Right lobe of liver (tissue), 6 donors: ENCODE measurements around the gene PTGS1. TPM values are rescaled to one million over a fixed set of nuclear protein-coding genes. Genes with fewer than 3 reads are reported as not detected.
"Not testable (repeated sequence)": the region's sequence is repeated elsewhere in the genome, so short reads cannot be mapped to it uniquely, and the experiment has no call there.

Experiments
- ATAC-seq, 4 donors: fragments of 200-7000 bp; cut with Tn5 transposase; one replicate each; pipeline ENCODE4 v1.9.1; 2020; ENCODE audit warnings: mild to moderate bottlenecking in 4 of 4, moderate library complexity in 4 of 4
- DNase-seq, 3 donors: peaks; one replicate each; pipeline ENCODE4 v3.0.0-alpha.2; 2020
- H3K27ac ChIP-seq, 3 donors: fragments of 200-600 bp; one replicate each; pipeline ENCODE4 v1.8.0; 2022
- H3K27me3 ChIP-seq, 2 donors: fragments of 200-600 bp; one replicate each; pipeline ENCODE4 v1.8.0; 2022
- H3K36me3 ChIP-seq, 4 donors: fragments of 200-600 bp; sonication (generic) in 1 of 4; one replicate each; pipeline versions ENCODE4 v1.5.1 to v1.8.0; 2017 to 2022; ENCODE audit warnings: control low read depth in 1 of 4
- H3K4me1 ChIP-seq, 4 donors: fragments of 200-600 bp; sonication (generic) in 1 of 4; one replicate each; pipeline versions ENCODE4 v1.5.1 to v1.8.0; 2017 to 2022; ENCODE audit warnings: control low read depth in 1 of 4
- H3K4me3 ChIP-seq, 3 donors: fragments of 200-600 bp; one replicate each; pipeline ENCODE4 v1.8.0; 2022
- H3K9me3 ChIP-seq, 4 donors: fragments of 200-600 bp; sonication (generic) in 1 of 4; one replicate each; pipeline versions ENCODE4 v1.5.1 to v1.8.0; 2017 to 2022; ENCODE audit warnings: control low read depth in 1 of 4
- CTCF ChIP-seq, 4 donors: fragments of 200-600 bp in 3 of 4; fragments of 450-650 bp in 1 of 4; IDR thresholded peaks; one replicate each; pipeline versions ENCODE4 v1.5.1 to v1.8.0; 2016 to 2022; ENCODE audit warnings: antibody characterized with exemption in 4 of 4, mild to moderate bottlenecking in 2 of 4
- POLR2A ChIP-seq: fragments of 450-650 bp; IDR thresholded peaks from one replicate; pipeline ENCODE4 v1.6.1; 2017; ENCODE audit warnings: antibody characterized with exemption, mild to moderate bottlenecking
- WGBS: methylation state at CpG from one replicate; pipeline ENCODE4 v1.1.6; 2018; ENCODE audit warnings: low coverage, low lambda C conversion rate; ENCODE audit not compliant: insufficient coverage; ENCODE audit errors: missing lambda C conversion rate; 5-methylcytosine and 5-hydroxymethylcytosine counted together
- intact Hi-C, 2 donors: fragments of 100-400 bp; cut with DNase I; formaldehyde crosslinking; loops; one replicate each; pipeline versions ENCODE4 v1.11.2 to v1.14.1; 2022
- total RNA-seq, 6 experiments: library from RNA; depleted of rRNA in 2 of 6; stranded (reverse); fragments of >200 nt in 2 of 6; fragmentation: NEBNext Ultra II Directional in 3 of 6; extraction: Animal tissue kit (Norgen Biotek cat#: 25700) in 3 of 6; gene quantifications; one replicate each; pipeline versions ENCODE4 v1.1.0 to v1.2.4, GENCODE V29; 2016 to 2023
- donor health status: DM: no; HTN: yes; CAD: no.
- donor health status: DM: no; HTN: no; CAD: no.
- donor health status: DM: no; HTN: no; CAD: no.
- donor health status: DM: no; HTN: yes; CAD: no.
- donor health status: DM: no; HTN: yes; CAD: no.

Gene PTGS1
- total RNA-seq, 6 experiments from 2014 or later, result 1.7 to 3.6 (median 2.4) TPM

GRCh38 chr9:122403381-122404000 is 32.7 kb downstream of the PTGS1 start:
- no peaks in the 10 kb centered on the region for H3K9me3 ChIP-seq
- TF ChIP-seq CTCF (IDR thresholded peaks at IDR 0.05) (no peak), POLR2A (no peak)
- H3K27me3 ChIP-seq, result no peaks in the 10 kb centered on the region
- no peaks in the 10 kb centered on the region for H3K4me1 ChIP-seq
- H3K36me3 ChIP-seq, result no peaks in the 10 kb centered on the region
- no peak overlapping the region for H3K27ac ChIP-seq
- DNase-seq, result no peak
- ATAC-seq, result no peak
- intact Hi-C loops, result no loop called here
- 40% methylated on average over 6 of the region's 6 CpGs for WGBS
- no peak overlapping the region for H3K4me3 ChIP-seq

GRCh38 chr9:122405304-122406069 is 34.7 kb downstream of the PTGS1 start:
- H3K27me3 ChIP-seq, H3K27ac ChIP-seq, ATAC-seq, H3K4me1 ChIP-seq, DNase-seq, H3K4me3 ChIP-seq, intact Hi-C loops, H3K9me3 ChIP-seq, H3K36me3 ChIP-seq: not testable (repeated sequence)
- 55% methylated on average over 7 of the region's 15 CpGs for WGBS

DNA sequence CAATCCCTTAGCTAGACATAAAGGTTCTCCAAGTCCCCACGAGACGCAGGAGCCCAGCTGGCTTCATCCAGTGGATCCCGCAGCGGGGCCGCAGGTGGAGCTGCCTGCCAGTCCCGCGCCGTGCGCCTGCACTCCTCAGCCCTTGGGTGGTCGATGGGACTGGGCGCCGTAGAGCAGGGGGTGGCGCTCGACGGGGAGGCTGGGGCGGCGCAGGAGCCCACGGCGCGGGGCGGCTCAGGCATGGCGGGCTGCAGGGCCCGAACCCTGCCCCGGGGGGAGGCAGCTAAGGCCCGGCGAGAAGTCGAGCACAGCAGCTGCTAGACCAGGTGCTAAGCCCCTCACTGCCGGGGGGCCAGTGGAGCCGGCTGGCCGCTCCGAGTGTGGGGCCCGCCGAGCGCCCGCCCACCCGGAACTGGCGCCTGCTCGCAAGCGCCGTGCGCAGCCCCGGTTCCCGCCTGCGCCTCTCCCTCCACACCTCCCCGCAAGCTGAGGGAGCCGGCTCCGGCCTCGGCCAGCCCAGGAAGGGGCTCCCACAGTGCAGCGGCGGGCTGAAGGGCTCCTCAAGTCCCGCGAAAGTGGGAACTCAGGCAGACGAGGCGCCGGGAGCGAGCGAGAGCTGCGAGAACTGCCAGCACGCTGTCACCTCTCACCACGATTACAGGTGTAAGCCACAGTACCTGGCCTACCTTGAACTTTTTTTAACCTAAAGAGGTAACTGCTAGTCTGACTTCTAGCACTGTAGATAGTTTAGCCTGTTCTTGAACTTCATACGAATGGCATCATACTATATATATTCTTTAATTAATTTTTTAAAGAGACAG is 35.5 kb downstream of the PTGS1 start:
- no peak overlapping the region for H3K4me3 ChIP-seq
- no peak for TF ChIP-seq POLR2A
- no peak for TF ChIP-seq CTCF (IDR thresholded peaks at IDR 0.05)
- WGBS, result 52% methylated on average over 2 of the region's 61 CpGs
- ATAC-seq (no peak), DNase-seq (no peak)
- H3K27ac ChIP-seq, result no peak overlapping the region
- no peaks in the 10 kb centered on the region for H3K36me3 ChIP-seq
- intact Hi-C loops, result no loop called here
- no peaks in the 10 kb centered on the region for H3K4me1 ChIP-seq
- H3K27me3 ChIP-seq, result no peaks in the 10 kb centered on the region
- no peaks in the 10 kb centered on the region for H3K9me3 ChIP-seq

DNA sequence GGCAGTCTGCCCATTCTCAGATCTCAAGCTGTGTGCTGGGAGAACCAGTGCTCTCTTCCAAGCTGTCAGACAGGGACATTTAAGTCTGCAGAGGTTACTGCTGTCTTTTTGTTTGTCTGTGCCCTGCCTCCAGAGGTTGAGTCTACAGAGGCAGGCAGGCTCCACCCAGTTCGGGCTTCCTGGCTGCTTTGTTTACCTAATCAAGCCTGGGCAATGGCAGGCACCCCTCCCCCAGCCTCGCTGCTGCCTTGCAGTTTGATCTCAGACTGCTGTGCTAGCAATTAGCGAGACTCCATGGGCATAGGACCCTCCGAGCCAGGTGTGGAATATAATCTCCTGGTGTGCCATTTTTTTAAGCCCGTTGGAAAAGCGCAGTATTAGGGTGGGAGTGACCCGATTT is 43.3 kb downstream of the PTGS1 start:
- H3K36me3 ChIP-seq, result not testable (repeated sequence)

GRCh38 chr9:122418016-122418415 is 47.2 kb downstream of the PTGS1 start:
- no peak overlapping the region for H3K4me3 ChIP-seq
- H3K4me1 ChIP-seq, result no peaks in the 10 kb centered on the region
- DNase-seq (no peak), ATAC-seq (no peak)
- no peaks in the 10 kb centered on the region for H3K27me3 ChIP-seq
- H3K36me3 ChIP-seq, result no peaks in the 10 kb centered on the region
- TF ChIP-seq CTCF (IDR thresholded peaks at IDR 0.05) (no peak), POLR2A (no peak)
- H3K9me3 ChIP-seq, result peaks cover 0 to 4% (median 0%) of the 10 kb centered on the region in 4 donors
- H3K27ac ChIP-seq, result no peak overlapping the region
- intact Hi-C loops, result no loop called here

More for the DNA sequence above, 43.3 kb downstream of the PTGS1 start:
- intact Hi-C loops, H3K9me3 ChIP-seq, H3K27ac ChIP-seq, H3K4me3 ChIP-seq, H3K4me1 ChIP-seq, DNase-seq, H3K27me3 ChIP-seq: not testable (repeated sequence)
- ATAC-seq, result peak in 1 of 4 donors; percentile 42
- WGBS, result no CpG with 5 or more reads among the region's 7 CpGs
